ENCODE measurements around the gene EFCAB9.

- no peak for TF ChIP-seq PHF8 (IDR thresholded peaks at IDR 0.05; ENCODE audit: borderline replicate concordance, low read depth)
- TF ChIP-seq CTCF (IDR thresholded peaks at IDR 0.05): no peak
- no peak for TF ChIP-seq HMGXB4 (CRISPR knock-in tag; IDR thresholded peaks at IDR 0.05; ENCODE audit: borderline replicate concordance)
- no peak for TF ChIP-seq POLR2A (IDR thresholded peaks at IDR 0.05; ENCODE audit: low read length)
- no peak for TF ChIP-seq NR3C1 (IDR thresholded peaks at IDR 0.05)
- no peak for TF ChIP-seq REST (IDR thresholded peaks at IDR 0.05)
- no peak for TF ChIP-seq ATOH8 (CRISPR knock-in tag; IDR thresholded peaks at IDR 0.05; ENCODE audit: low read depth)
- TF ChIP-seq MYC (IDR thresholded peaks at IDR 0.05; ENCODE audit: borderline replicate concordance, low read length): no peak
- TF ChIP-seq RFX5 (IDR thresholded peaks at IDR 0.05): no peak
- no peak for TF ChIP-seq TP53 (CRISPR knock-in tag; IDR thresholded peaks at IDR 0.05)
Measured at GRCh38 chr5:172252501-172252900, 58.5 kb downstream of the EFCAB9 start.
